ENCODE data around the gene CCDC28A. TPM values are rescaled to one million over a fixed set of nuclear protein-coding genes. Genes with fewer than 3 reads are reported as not detected.

The CCDC28A gene
- total RNA-seq = 10 to 100 TPM; 12.0 to 31.4 (median 19.6) TPM

- in situ Hi-C loops (cut with MboI; ENCODE audit: low pct_ligation_motif_present in 1 of 4, low pct_unique_long_range_greater_than_20kb in 1 of 4, low sequenced_read_pairs in 3 of 4) = loop anchor here (5.0 to 25.0 kb wide), 4 partner anchors 186 to 661 kb away; partner anchors contain the start of genes HEBP2 (in 2 of the 4) and PERP (in 1 of the 4)
- Histone ChIP-seq H3K4me1 (peaks cover 0 to 19% (median 13%) of the 10 kb centered on the region in 4 donors), H3K4me3 (peak within 1 kb of the TSS; percentile 65 to 75 (median 69)), H3K27me3 (no peaks in the 10 kb centered on the region), H3K36me3 (peaks cover 0 to 18% (median 0%) of the 10 kb centered on the region in 4 donors), H3K9me3 (no peaks in the 10 kb centered on the region), H3K27ac (peak within 1 kb of the TSS; percentile 89 to 96 (median 93))
- DNase-seq = peak; percentile 94
- intact Hi-C loops (cut with DNase I; ENCODE audit: low total_unique reads) = no loop called here
- 0% methylated on average over 4 to 47 of the region's 47 CpGs for WGBS, 2 donors (ENCODE audit: low coverage in 1 of 2)
- TF ChIP-seq EP300 (IDR thresholded peaks at IDR 0.05; ENCODE audit: low read depth) (no peak), POLR2AphosphoS5 (IDR thresholded peaks at IDR 0.05) (peak; percentile 62 to 79 (median 69)), POLR2A (IDR thresholded peaks at IDR 0.05) (peak; percentile 70), CTCF (IDR thresholded peaks at IDR 0.05) (peak in 2 of 5 experiments; percentile 36)
These were observed at the start of gene CCDC28A for GRCh38 chr6:138773177-138774091. Gene CCDC28A (plus strand): TSS chr6:138773769. CDS start chr6:138776121, 2,352 bp downstream.

DNA sequence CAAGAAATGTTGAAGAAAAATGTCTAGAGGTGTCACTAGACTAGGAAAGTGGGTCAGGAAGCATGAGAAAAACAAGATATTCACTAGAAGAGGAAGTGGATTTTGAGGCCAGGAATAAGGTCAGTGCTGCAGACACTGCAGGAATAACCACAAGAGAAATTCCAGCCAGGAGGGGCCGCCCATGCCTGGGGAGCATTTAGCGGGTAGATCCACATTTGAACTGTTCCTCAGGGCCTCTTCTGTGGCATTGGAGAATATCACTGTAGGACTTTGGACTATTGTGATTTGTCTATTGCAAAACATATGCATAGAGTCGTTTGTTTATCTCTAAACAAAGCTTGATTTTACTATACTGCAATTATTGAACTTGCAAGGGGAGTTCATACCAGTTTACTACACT, 49.6 kb upstream of the CCDC28A start:
- Histone ChIP-seq H3K27ac (no peak overlapping the region), H3K27me3 (no peaks in the 10 kb centered on the region), H3K9me3 (no peaks in the 10 kb centered on the region), H3K36me3 (no peaks in the 10 kb centered on the region), H3K4me1 (peaks cover 0 to 7% (median 0%) of the 10 kb centered on the region in 4 donors), H3K4me3 (no peak overlapping the region)
- DNase-seq = peak; percentile 16
- in situ Hi-C loops (cut with MboI; ENCODE audit: low pct_ligation_motif_present in 1 of 4, low pct_unique_long_range_greater_than_20kb in 1 of 4, low sequenced_read_pairs in 3 of 4) = no loop called here
- intact Hi-C loops (cut with DNase I; ENCODE audit: low total_unique reads) = no loop called here
- no peak for TF ChIP-seq POLR2A (IDR thresholded peaks at IDR 0.05)
- TF ChIP-seq CTCF (IDR thresholded peaks at IDR 0.05) = no peak
- no peak for TF ChIP-seq POLR2AphosphoS5 (IDR thresholded peaks at IDR 0.05)
- TF ChIP-seq EP300 (IDR thresholded peaks at IDR 0.05; ENCODE audit: low read depth) = no peak
- WGBS, 2 donors (ENCODE audit: low coverage in 1 of 2) = 51 to 54% methylated on average over 2 to 3 of the region's 3 CpGs

DNA sequence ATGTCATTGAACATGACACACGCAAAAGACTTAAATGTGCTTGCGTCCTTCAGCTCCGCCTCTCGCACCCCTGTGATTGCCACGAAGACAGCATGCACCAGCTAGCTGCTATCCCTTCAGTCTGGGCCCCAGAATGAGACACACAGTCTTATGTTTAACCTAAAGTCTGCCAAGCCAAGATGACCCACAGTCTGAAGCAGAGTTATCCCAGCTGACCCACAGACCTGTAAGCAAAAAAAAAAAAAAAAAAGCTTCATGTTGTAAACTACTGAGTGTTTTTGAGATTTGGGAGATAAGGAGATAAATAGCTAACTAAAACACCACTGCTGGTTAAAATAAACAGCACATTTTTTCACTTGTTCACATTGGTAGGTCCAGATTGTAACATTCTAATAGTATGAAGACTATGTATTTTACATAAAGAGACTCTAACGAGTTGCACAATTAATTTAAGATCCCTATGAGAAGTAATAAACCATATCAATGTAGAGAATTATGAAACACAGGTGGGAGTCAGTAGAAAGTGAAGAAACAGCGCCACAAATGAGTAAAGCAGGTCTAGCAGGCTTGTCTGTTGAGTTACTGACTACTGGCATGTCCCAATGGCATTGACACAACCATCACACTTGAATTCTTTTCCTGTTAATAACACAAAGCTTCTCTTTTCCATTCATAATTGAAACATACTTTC, 47.4 kb upstream of the CCDC28A start:
- no peaks in the 10 kb centered on the region for H3K27me3 ChIP-seq
- peaks cover 0 to 7% (median 0%) of the 10 kb centered on the region in 4 donors for H3K4me1 ChIP-seq
- H3K4me3 ChIP-seq = no peak overlapping the region
- TF ChIP-seq CTCF (IDR thresholded peaks at IDR 0.05) (no peak), POLR2A (IDR thresholded peaks at IDR 0.05) (no peak), POLR2AphosphoS5 (IDR thresholded peaks at IDR 0.05) (no peak), EP300 (IDR thresholded peaks at IDR 0.05; ENCODE audit: low read depth) (no peak)
- H3K27ac ChIP-seq = no peak overlapping the region
- intact Hi-C loops (cut with DNase I; ENCODE audit: low total_unique reads) = no loop called here
- in situ Hi-C loops (cut with MboI; ENCODE audit: low pct_ligation_motif_present in 1 of 4, low pct_unique_long_range_greater_than_20kb in 1 of 4, low sequenced_read_pairs in 3 of 4) = no loop called here
- no peak for DNase-seq
- H3K9me3 ChIP-seq = no peaks in the 10 kb centered on the region
- H3K36me3 ChIP-seq = no peaks in the 10 kb centered on the region
- 66 to 90% methylated on average over 2 to 7 of the region's 7 CpGs for WGBS, 2 donors (ENCODE audit: low coverage in 1 of 2)

DNA sequence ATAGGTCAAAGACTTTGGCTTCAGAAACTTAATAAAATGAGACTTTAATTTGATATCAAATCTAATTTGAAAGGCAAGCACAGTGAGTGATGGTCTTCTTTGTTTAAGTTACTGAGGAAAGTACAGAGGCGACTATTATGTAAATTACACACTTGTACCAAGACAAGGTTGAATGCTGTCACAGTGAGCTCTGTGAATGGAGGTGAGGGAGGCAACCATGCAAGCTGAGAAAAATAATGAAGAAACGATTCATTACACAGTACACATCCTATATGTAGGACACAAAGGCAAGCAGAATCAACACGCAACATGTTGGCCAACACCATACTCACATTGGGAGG, 46.8 kb upstream of the CCDC28A start:
- intact Hi-C loops (cut with DNase I; ENCODE audit: low total_unique reads) = no loop called here

More for the DNA sequence above, 46.8 kb upstream of the CCDC28A start:
- in situ Hi-C loops (cut with MboI; ENCODE audit: low pct_ligation_motif_present in 1 of 4, low pct_unique_long_range_greater_than_20kb in 1 of 4, low sequenced_read_pairs in 3 of 4) = no loop called here
- Histone ChIP-seq H3K9me3 (no peaks in the 10 kb centered on the region), H3K27me3 (no peaks in the 10 kb centered on the region), H3K27ac (no peak overlapping the region), H3K4me3 (no peak overlapping the region), H3K36me3 (no peaks in the 10 kb centered on the region), H3K4me1 (peaks cover 0 to 7% (median 0%) of the 10 kb centered on the region in 4 donors)
- TF ChIP-seq CTCF (IDR thresholded peaks at IDR 0.05) = no peak
- no peak for TF ChIP-seq EP300 (IDR thresholded peaks at IDR 0.05; ENCODE audit: low read depth)
- DNase-seq = no peak
- WGBS, 2 donors (ENCODE audit: low coverage in 1 of 2) = 83 to 84% methylated on average over 3 of the region's 3 CpGs
